ENCODE results near the gene ABT1.
A peak's percentile ranks its signal among the peaks of the same experiment; 100 is the strongest.

The ABT1 gene

DNA sequence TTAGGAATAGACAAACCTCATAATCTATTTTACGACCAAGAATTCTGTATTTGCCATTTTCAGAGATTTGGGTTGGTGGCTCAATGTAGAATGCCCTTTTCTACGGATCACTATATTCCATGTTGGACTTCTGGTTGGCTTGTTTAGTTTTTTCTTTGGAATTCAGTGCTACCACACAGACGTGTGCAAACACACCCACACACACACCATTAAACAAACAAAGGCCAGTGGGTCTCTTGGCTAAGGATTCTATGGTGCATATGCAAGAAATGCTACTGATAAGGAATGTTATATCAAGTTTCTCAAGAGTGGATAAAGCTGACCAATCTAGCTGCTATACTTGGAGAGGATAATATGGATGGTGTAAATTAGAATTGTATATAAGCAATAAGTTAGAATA is 8.0 kb downstream of the ABT1 start:
- DNase-seq (ENCODE audit: low spot score), result no peak

DNA sequence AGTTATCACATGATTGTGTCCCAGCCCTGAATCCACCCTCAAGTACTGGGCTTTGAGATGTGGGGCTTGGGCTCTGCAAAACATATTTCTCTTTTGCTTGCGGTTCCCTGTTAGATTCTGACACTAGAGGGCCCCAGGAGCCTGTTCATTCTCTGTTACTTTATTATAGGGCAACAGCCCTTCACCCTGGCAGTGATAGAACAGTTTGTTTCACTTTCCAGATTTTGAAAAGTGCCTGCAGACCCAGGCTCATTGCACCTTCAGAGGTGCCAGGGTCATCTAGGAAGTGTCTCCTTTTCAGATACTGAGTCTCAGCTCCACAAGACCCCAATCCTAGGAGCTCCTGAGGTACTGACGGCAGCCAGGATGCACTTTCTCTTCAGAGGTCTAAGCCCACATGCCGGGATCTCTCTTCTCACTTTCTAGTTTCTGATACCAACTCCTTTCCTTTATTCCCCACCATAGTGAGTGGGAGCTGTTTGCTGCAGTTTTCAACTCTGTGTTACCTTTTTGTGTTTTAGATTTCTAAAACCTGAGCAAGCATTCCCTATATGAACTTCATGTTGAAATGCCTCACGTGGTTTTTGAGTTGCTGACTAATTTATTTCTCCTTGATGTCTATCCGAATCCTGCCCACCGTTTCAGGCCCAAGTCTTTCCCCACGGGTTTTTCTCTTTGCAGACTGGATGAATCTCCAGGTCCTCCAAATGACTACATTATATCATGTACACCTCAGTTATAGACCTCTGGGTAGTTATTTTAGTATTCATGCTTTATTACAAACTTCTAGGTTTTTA is 10.9 kb downstream of the ABT1 start:
- DNase-seq (ENCODE audit: low spot score), result peak; percentile 77

DNA sequence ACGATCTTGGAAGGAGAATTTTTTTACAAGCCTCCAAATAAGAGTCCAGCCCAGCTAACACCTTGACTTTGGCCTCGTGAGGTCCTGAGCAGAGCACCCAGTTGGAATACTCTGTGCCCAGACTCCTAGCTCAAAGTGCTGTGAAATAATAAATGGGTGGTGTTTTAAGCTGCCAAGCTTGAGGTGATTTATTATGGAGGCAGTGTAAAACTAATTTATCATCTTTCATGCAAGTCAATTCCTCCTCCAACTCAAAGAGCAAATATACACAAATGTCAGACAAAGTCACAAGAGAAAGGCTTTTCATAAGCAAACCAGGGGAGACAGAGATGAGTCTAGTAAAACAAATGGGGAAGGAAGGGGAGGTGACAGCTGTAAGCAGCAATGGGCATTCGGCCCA is 12.7 kb downstream of the ABT1 start:
- no peak for DNase-seq (ENCODE audit: low spot score)

DNA sequence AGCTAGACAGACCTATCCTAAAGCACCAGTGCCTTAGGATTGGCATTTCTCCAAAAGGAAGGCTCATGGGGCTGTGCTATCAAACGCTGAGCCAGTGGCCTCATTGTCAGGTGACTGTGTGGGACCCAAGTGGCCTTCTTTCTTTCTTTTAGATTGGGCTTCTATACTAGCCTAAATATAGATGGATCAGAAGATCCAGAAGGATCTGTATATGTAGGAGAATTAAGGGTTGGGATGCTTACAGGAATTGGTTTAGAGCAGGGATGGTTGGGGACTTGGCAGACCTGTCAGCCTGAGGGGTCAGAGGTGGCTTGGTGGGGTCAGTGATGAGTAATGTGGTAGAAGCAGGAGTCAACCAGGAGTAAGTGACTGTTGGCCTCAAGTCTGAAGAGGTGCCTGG is 14.8 kb downstream of the ABT1 start:
- DNase-seq (ENCODE audit: low spot score), result no peak

DNA sequence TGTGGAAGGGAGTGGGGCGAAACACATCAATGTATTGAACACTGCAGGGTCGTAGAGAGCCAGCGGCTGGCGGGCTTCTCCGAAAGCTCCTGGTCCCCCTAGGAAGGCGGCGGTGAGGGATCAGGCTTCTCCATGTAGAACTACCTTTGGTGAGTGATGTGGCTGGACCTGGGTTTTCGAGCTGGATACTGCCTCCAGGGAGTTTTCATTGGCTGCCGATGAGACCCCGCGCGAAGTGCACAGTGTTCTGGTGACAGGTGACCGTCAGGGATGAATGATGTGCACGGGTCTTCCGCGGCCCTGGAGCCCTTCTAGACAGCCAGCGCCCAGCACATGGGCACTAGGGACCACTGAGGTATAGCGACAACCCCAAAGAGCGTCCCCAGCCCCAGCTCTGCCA is 16.4 kb downstream of the ABT1 start:
- no peak for DNase-seq (ENCODE audit: low spot score)

DNA sequence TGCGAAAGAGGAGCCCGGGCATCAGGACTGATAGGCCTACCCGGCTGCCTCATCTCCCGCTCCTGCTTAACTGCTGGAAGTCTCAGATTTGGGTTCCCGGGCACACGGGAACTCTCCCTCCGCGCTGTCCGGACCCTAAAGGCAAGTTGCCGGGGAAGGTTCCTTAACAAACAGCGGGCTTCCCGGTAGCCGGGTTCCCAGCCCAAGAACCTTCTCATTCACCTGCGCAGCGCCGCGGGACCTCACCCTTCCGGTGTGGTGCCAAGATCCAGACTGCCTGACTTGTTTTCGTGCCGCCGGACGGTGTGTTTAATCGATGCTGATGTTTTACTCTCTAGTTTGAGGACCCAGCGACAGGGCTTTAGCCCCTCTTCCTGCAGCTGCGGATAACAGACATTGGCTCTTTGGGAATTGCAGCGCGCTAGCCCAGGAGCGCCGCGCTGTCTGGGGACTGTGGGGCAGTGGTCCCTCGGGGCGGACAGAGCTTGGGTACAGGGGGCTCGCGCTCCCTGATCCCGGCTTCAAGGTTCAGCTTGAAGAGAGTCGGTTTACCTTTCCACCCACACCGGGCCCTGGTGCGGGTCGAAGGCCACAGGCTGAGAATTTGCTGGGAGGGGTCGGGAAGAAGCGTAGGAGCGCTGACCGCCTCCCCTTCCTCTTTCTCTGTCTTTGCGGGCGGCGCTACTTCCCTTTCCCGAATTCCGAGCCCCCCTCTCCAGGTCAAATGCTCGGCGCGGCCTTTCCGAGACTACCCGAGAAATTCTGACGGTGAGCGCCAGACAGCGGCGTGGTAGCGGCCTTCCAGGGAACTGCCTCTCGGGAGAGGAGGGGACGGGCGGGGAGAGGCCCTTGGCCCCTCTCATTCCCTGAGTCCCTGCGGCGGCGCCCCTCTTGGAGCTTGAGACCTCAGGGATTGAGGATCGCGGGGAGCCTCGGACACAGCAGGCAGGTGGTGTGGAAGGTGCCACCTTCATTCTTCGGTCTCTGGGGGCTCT is 17.2 kb downstream of the ABT1 start:
- peak; percentile 15 for DNase-seq (ENCODE audit: low spot score)

DNA sequence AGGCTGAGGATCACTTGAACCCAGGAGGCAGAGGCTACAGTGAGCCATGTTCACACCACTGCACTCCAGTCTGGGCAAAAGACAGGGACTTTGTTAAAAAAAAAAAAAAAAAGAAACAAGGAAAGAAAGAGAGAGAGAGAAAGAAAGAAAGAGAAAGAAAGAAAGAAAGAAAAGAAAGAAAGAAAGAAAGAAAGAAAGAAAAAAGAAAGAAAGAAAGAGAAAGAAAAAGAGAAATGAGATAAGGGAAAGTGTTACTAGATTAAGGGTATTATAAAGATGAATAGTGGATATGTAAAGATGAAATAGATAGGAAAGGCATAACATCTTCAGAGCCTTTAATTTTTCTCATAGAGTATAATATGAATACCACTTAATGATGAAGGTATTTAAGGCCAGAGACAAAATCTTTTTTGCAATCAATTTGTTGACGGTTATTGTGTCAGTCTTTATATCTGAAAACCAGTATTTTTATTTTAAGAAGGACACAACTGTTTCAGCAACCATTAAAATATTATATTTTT is 26.6 kb downstream of the ABT1 start:
- no peak for DNase-seq (ENCODE audit: low spot score)

DNA sequence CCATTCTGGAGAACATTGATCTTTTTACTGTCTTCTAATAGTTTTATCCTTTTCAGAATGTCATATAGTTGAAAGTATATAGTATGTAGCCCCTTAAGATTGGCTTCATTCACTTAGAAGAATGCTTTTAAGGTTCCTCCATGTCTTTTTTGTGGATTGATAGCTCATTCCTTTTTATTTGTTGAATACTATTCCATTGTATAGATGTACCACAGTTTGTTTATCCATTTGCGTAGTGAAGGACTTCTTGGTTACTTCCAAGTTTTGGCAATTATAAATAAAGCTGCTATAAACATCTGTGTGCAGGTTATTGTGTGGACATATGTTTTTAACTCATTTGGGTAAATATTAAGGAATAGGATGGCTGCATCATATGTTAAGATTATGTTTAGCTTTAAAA is 27.8 kb downstream of the ABT1 start:
- no peak for DNase-seq (ENCODE audit: low spot score)

DNA sequence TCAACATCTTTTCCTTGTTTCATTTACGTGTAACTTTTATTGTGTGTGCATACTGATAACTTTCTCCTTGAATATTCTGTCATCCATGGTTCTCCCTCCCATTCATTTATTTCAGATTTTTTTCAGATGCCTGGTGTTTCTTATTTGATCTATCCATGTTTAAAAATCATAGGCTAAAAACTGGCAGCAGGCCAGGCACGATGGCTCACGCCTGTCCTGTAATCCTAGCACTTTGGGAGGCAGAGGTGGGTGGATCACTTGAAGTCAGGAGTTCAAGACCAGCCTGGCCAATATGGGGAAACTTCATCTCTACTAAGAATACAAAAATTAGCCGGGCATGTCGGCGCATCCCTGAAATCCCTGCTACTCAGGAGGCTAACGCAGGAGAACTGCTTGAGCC is 31.1 kb downstream of the ABT1 start:
- DNase-seq (ENCODE audit: low spot score), result no peak

DNA sequence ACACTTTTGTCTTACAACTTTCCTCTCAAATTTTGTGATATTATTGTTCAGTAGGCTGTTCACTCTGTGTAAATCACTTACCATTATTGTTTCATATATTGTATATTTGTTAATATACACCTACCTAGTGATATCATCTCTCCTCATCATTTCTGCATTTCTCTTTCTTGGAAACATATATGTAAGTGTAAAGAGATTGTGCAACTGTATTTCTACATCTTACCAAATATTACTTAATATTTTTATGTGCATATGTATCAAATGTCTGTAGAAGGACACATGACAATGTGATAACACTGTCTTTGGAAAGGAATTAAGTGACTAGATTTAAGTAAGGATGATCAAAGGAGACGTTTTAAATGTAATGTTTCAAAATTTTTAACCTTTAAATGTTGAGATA is 32.6 kb downstream of the ABT1 start:
- no peak for DNase-seq (ENCODE audit: low spot score)

DNA sequence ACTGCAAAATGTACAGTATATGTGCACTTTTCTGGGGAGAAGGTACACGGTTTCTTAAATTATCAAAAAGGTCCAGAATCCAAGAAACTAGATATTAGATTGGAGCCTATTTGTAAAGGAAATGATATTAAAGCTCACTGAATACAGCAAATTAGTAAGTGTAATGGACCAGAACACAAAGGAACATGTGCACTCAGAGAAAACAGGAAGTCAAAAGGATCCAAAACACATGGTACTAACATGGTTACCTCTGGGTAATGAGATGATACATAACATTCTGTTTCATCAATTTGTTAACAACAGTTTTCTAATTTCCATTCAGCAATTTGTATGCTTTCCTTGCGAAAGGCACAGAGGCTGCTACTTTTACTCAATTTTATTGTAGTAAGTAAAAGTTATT is 44.1 kb downstream of the ABT1 start:
- DNase-seq (ENCODE audit: low spot score), result no peak

DNA sequence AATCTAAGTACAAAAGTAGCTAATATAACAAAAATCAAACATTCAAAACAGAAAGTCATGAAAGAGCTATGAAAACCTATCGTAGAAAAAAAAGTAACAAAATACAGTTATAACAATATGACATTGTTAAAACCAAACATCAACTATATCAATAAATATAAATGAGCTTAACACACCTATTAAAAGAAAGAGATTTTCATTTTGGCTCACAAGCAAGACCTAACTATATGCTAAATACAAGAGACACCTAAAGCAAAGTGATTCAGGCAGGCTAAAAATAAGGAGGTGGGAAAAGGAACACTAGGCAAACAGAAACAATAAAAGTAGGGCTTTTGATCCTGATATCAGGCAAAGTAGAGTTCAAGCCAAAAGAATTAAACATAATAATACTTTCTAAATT is 49.3 kb downstream of the ABT1 start:
- DNase-seq (ENCODE audit: low spot score), result no peak
